WTC11 (cell line): ENCODE results near the gene ITPK1. TPM values are rescaled to one million over a fixed set of nuclear protein-coding genes. Genes with fewer than 3 reads are reported as not detected.

Experiments used
- ATAC-seq: fragments of 200-7000 bp; cut with Tn5 transposase; 2 replicates; pipeline ENCODE4 v1.10.0; 2021; ENCODE audit warnings: mild to moderate bottlenecking, moderate library complexity
- CTCF ChIA-PET: fragments of 300-600 bp; sonication (Branson Sonifier 250); formaldehyde crosslinking; loops from one replicate; lab custom pipeline; 2021; ENCODE audit warnings: antibody characterized with exemption; lab: Charles Lee
- POLR2A ChIA-PET: fragments of 350-600 bp; sonication (Branson Sonifier 250); formaldehyde crosslinking; loops from one replicate; lab custom pipeline; 2021; ENCODE audit warnings: antibody characterized with exemption; lab: Charles Lee
- DNase-seq: peaks from one replicate; pipeline ENCODE4 v3.0.0; 2021; ENCODE audit warnings: low spot score
- H3K27ac Mint-ChIP-seq: 2 replicates; pipeline ENCODE4 v1.8.0; 2021; ENCODE audit warnings: mixed read lengths
- H3K27me3 Mint-ChIP-seq: 2 replicates; pipeline ENCODE4 v1.8.0; 2021; ENCODE audit warnings: low read depth, mild to moderate bottlenecking, moderate library complexity, mixed read lengths
- H3K36me3 Mint-ChIP-seq: 2 replicates; pipeline ENCODE4 v1.8.0; 2021; ENCODE audit warnings: mixed read lengths
- H3K4me1 Mint-ChIP-seq: 2 replicates; pipeline ENCODE4 v1.8.0; 2022; ENCODE audit warnings: mixed read lengths
- H3K4me3 Mint-ChIP-seq: 2 replicates; pipeline ENCODE4 v1.8.0; 2021; ENCODE audit warnings: mild to moderate bottlenecking, moderate library complexity, mixed read lengths
- H3K9me3 Mint-ChIP-seq: 2 replicates; pipeline ENCODE4 v1.8.0; 2021; ENCODE audit warnings: mixed read lengths
- AFF4 ChIP-seq: sonication (generic); formaldehyde crosslinking; IDR thresholded peaks from 2 replicates; pipeline ENCODE4 v1.8.1; 2023; ENCODE audit warnings: mild to moderate bottlenecking, missing genetic modification reagents, borderline replicate concordance
- EMX1 ChIP-seq: fragments of 250-450 bp; sonication (Bioruptor Pico); IDR thresholded peaks from 2 replicates; pipeline ENCODE4 v1.8.0; 2021; ENCODE audit warnings: mild to moderate bottlenecking
- FOXJ3 ChIP-seq: sonication (generic); formaldehyde crosslinking; IDR thresholded peaks from 2 replicates; pipeline ENCODE4 v1.9.0; 2021; ENCODE audit warnings: missing genetic modification reagents, mild to moderate bottlenecking, borderline replicate concordance
- FOXK1 ChIP-seq: sonication (generic); formaldehyde crosslinking; IDR thresholded peaks from 2 replicates; pipeline ENCODE4 v1.8.0; 2022; ENCODE audit warnings: mild to moderate bottlenecking, moderate library complexity, missing genetic modification reagents
- FOXP4 ChIP-seq: sonication (generic); formaldehyde crosslinking; IDR thresholded peaks from 2 replicates; pipeline ENCODE4 v1.8.0; 2022; ENCODE audit warnings: mild to moderate bottlenecking, missing genetic modification reagents
- IRF2 ChIP-seq: sonication (generic); formaldehyde crosslinking; IDR thresholded peaks from 2 replicates; pipeline ENCODE4 v1.8.0; 2022; ENCODE audit warnings: low read depth, missing genetic modification reagents, borderline replicate concordance
- JUN ChIP-seq: sonication (generic); formaldehyde crosslinking; IDR thresholded peaks from 2 replicates; pipeline ENCODE4 v1.8.0; 2023; ENCODE audit warnings: mild to moderate bottlenecking, missing genetic modification reagents
- PRDM15 ChIP-seq: sonication (generic); formaldehyde crosslinking; IDR thresholded peaks from 2 replicates; pipeline ENCODE4 v1.8.0; 2022; ENCODE audit warnings: missing genetic modification reagents
- ZNF232 ChIP-seq: sonication (generic); formaldehyde crosslinking; IDR thresholded peaks from 2 replicates; pipeline ENCODE4 v1.8.0; 2022; ENCODE audit warnings: mild to moderate bottlenecking, missing genetic modification reagents
- total RNA-seq: library from RNA; stranded (reverse); gene quantifications from 3 replicates; pipeline ENCODE4 v1.2.3, GENCODE V29; 2021
- TF ChIP-seq, protein P1 (sequence below): sonication (generic); formaldehyde crosslinking; conservative IDR thresholded peaks from 2 replicates; pipeline ENCODE4 v1.8.1; 2023; ENCODE audit warnings: mild to moderate bottlenecking, low read depth, missing genetic modification reagents, moderate library complexity
- TF ChIP-seq, protein P2 (sequence below): sonication (generic); formaldehyde crosslinking; IDR thresholded peaks from 2 replicates; pipeline ENCODE4 v1.8.1; 2023; ENCODE audit warnings: mild to moderate bottlenecking, missing genetic modification reagents, moderate library complexity

Gene ITPK1
- total RNA-seq, 1 experiment from 2014 or later, result 144 TPM

GRCh38 chr14:93083917-93084316 is 31.8 kb downstream of the ITPK1 start:
- H3K9me3 Mint-ChIP-seq, result peaks cover 6% of the 10 kb centered on the region; the same call in 1 of the 2 replicates
- TF ChIP-seq EMX1 (CRISPR knock-in tag) (no peak), FOXJ3 (CRISPR knock-in tag) (no peak), ZNF232 (CRISPR knock-in tag) (no peak), AFF4 (CRISPR knock-in tag) (no peak), IRF2 (CRISPR knock-in tag) (no peak), JUN (no peak), FOXP4 (CRISPR knock-in tag) (no peak), PRDM15 (no peak), FOXK1 (CRISPR knock-in tag) (no peak)
- H3K36me3 Mint-ChIP-seq, result peaks cover 11% of the 10 kb centered on the region
- CTCF ChIA-PET, result interaction anchor here (1.0 kb wide), 1 partner anchor 33 kb away, joined by 3 read pairs; no protein-coding TSS in a partner anchor
- H3K4me1 Mint-ChIP-seq, result peaks cover 34% of the 10 kb centered on the region
- H3K4me3 Mint-ChIP-seq, result no peak overlapping the region
- peak overlapping the region; percentile 78 for H3K27ac Mint-ChIP-seq
- DNase-seq (no peak), ATAC-seq (no peak)
- no peaks in the 10 kb centered on the region; the same call in 1 of the 2 replicates for H3K27me3 Mint-ChIP-seq
- POLR2A ChIA-PET, result interaction anchor here (0.5 kb wide), 1 partner anchor 684 kb away, joined by 3 read pairs; no protein-coding TSS in a partner anchor

DNA sequence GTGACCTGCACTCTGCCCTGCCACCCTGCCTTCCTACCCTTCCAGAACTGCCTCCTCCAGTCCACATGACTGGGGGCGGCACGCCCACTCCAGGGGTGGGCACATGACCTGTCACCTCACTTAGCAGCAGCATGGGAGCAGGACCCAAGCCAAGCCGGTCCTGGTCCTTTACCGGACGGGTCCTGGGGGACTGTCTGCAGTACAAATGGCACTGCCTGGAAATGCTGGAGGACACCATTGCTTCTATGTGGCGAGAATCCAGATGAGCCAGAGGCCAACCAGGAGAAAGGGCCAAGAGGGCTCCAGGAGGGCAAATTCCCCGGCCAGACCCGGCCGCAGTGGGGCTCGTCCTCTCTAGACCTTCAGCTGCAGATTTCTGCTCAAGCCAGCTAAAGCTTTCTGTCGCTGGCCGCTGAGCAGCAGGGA is 33.1 kb downstream of the ITPK1 start:
- no peak overlapping the region for H3K4me3 Mint-ChIP-seq
- H3K27ac Mint-ChIP-seq, result peak overlapping the region; percentile 82
- no peaks in the 10 kb centered on the region; the same call in 1 of the 2 replicates for H3K27me3 Mint-ChIP-seq
- peaks cover 6% of the 10 kb centered on the region; the same call in 1 of the 2 replicates for H3K9me3 Mint-ChIP-seq
- CTCF ChIA-PET, result no interaction called here
- POLR2A ChIA-PET, result no interaction called here
- H3K4me1 Mint-ChIP-seq, result peaks cover 39% of the 10 kb centered on the region
- H3K36me3 Mint-ChIP-seq, result peaks cover 10% of the 10 kb centered on the region
- DNase-seq, result no peak
- ATAC-seq, result no peak
- TF ChIP-seq, protein P1, sequence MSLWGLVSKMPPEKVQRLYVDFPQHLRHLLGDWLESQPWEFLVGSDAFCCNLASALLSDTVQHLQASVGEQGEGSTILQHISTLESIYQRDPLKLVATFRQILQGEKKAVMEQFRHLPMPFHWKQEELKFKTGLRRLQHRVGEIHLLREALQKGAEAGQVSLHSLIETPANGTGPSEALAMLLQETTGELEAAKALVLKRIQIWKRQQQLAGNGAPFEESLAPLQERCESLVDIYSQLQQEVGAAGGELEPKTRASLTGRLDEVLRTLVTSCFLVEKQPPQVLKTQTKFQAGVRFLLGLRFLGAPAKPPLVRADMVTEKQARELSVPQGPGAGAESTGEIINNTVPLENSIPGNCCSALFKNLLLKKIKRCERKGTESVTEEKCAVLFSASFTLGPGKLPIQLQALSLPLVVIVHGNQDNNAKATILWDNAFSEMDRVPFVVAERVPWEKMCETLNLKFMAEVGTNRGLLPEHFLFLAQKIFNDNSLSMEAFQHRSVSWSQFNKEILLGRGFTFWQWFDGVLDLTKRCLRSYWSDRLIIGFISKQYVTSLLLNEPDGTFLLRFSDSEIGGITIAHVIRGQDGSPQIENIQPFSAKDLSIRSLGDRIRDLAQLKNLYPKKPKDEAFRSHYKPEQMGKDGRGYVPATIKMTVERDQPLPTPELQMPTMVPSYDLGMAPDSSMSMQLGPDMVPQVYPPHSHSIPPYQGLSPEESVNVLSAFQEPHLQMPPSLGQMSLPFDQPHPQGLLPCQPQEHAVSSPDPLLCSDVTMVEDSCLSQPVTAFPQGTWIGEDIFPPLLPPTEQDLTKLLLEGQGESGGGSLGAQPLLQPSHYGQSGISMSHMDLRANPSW (CRISPR knock-in tag), result no peak
- TF ChIP-seq, protein P2, sequence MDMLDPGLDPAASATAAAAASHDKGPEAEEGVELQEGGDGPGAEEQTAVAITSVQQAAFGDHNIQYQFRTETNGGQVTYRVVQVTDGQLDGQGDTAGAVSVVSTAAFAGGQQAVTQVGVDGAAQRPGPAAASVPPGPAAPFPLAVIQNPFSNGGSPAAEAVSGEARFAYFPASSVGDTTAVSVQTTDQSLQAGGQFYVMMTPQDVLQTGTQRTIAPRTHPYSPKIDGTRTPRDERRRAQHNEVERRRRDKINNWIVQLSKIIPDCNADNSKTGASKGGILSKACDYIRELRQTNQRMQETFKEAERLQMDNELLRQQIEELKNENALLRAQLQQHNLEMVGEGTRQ (CRISPR knock-in tag), result peak; percentile 48
